GM19099 (cell line): ENCODE measurements around the gene ZBTB1.

Experiments
- POLR2A ChIP-seq: IDR thresholded peaks from 3 replicates; pipeline ENCODE4 v1.6.1; 2011; ENCODE audit warnings: low read depth; ENCODE audit not compliant: insufficient read length; ENCODE audit errors: extremely low read depth

The ZBTB1 gene

DNA sequence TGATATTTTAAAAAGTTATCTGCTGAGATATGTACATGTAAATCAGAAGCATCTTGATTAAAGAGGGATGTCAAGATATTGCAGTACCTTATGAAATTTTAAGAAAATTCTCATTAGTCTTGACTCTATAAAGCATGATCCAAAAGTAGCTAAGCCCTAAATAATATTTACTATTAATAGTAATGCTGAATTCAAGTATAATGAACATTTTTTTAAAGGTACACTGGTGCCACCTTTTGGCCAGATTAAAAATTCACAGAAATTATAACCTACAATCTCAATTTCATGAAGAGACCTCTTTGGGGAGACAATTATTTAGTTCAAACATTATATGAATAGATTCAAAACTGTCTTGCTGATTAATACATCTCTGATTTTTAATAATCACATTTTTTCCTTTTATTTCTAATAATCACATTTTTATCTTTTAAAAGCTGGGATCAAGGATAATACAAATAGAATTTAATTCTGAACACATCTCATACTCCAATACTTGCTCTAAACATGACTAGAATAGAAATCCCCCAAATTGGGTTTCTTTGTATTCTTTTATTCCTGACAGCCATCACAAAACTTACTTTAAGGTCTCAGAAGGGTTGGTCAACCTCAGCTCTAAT is 25.8 kb upstream of the ZBTB1 start:
- no peak for TF ChIP-seq POLR2A

DNA sequence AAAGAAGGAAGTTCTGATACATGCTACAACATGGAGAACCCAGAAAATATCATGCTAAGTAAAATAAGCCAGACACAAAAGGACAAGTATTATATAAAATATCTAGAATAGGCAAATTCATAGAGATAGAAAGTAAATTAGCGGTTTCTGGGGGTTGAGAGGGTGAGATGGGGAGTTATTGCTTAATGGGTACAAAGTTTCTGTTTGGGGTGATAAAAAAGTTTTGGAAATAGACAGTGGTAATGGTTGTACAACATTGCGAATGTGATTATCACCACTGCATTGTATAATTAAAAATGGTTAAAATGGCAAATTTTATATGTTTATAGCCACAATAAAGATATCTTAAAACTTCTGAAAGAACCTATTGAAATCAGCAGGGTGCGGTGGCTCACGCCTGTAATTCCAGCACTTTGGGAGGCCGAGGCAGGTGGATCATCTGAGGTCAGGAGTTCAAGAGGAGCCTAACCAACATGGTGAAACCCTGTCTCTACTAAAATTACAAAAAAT is 15.9 kb upstream of the ZBTB1 start:
- TF ChIP-seq POLR2A = no peak

DNA sequence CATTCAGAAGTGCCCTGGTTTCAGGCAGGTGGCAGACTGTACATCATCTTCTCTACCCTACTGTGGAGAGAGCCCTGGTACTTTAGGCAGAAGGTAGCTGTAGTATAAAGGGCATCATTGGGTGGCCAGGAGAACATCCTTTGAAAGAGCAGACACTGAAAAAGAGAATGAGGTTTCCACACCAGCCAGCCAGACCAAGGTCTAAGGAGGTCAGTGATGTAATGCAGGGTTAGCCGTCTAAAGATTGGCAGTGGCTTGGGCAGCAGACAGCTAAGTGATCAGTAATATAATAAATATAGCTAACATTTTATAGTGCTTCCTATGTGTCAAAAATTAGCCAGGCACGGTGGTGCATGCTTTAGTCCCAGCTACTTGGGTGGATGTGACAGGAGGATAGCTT is 12.9 kb upstream of the ZBTB1 start:
- TF ChIP-seq POLR2A = no peak

DNA sequence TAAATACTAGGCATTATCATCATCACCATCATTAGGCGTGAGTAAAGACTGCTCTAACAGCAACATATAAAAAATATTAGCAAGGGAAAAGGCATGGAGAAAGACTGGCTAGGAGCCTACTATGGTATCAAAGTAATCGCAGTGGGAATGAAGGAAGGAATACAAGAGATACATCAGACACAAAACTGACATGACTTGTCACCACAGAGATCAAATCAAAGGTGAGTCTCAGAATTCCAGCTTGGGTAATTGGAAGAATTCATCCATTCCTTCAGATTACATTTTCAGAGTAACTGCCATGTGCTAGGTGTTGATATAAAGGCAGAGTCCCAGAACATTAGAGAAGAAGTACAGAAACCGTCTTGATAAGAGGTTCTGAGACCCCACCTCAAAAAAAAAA is 11.1 kb upstream of the ZBTB1 start:
- no peak for TF ChIP-seq POLR2A

DNA sequence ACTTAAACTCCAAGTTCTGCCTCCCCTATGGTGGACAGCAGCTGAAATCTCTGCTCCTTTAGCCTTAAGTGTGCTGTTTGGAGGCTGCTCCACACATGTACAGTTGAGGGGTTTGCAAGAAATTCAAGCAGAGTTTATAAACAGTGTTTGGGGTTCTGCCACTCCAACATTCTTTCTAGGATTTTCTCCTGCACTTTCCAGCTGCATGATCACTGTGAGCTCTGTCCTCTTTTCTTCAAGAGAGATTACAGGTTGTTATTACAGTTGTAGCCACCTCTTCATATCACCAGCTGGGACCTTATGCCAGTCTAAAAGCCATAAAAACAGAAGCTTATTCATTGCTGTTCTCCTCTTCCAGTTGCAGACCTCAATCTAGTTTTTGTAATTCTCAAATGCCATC is 9.3 kb upstream of the ZBTB1 start:
- TF ChIP-seq POLR2A = no peak

DNA sequence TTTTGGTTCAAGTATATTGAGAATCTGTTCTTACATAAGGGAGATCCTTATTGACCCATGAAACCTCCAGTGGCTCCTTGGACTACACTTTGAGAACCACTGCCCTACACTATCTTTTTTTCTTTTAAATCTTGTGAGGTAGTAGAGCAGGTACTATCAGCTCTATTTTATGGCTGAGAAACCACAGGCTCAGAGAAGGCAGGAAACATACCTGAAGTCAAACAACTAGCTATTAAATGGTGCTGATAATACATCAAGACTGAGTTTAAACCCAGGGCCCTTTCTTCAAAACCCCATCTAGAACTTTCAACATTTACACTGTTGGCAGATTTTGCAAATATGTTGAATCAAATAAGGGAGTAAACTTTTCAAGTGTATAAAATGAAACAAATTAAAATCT is 7.8 kb upstream of the ZBTB1 start:
- no peak for TF ChIP-seq POLR2A

DNA sequence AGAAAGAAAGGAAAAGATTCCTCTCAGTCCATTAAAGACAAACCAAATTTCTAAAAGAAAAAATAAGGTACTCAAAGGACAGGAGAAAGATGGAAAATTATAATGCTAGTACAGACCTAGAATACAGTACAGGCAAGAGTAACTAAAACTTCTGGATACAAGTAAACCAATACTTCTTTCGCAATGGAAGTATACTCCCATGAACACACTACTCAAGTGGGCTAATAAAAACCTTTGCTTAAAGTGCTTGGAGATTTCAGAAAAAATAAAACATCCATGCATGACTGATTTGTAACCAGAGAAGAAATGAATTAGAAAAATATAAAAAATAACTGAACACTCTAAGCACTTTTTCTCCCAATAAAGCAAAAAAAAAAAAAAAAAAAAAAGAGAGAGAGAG is 4.5 kb upstream of the ZBTB1 start:
- no peak for TF ChIP-seq POLR2A

DNA sequence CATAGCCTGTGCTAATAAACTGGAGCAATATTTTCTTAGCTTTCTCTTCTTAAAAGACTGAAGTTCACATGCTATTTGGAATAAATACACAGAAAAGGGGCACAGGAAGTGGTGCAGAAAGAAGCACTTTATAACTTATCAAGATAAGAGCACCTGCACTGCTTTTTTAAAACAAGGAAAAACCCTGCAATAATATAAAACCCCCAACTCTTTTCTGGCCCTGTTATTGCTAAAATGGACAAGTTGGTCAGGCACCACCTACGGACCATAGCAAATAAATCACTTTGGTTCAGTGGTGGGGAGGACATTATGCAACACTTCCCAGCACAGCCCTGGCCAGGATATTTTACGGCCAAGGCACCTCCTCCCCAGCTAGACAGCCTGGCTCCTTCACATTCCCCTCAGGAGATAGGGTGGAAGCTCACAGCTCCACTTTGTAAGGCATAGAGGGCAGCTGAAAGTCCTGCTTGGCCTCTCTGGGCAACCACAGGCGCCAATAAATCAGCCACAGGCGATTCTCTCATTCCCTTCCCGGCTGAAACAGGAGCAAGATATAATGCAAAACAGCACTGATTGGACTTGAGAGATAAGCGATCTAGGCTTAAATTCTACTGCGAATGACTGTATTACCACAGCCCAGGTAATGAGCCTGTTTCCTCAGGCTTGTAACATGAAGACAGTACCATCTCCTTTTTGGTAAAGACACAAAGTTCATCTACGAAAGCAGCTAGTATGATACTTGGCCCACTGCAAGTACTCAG is 3.0 kb upstream of the ZBTB1 start:
- no peak for TF ChIP-seq POLR2A

DNA sequence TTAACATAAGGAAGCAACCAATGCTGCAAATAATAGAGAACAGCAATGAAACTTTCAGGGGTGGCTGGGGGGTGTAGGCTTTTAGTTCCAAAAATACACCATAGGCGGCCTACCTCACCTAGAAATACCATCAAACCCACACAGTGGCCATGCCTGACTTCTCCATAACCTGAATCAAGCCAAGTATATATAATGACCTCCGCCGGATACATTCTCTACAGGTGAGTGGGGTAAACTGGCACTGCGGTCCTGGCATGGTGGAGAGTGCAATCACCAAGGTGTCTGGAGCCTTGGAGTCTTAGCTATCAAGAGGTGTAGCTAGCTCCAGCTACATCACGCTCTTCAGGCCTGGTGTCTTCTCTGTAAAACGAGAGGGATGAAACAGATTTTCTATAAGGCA is 2.1 kb upstream of the ZBTB1 start:
- no peak for TF ChIP-seq POLR2A

DNA sequence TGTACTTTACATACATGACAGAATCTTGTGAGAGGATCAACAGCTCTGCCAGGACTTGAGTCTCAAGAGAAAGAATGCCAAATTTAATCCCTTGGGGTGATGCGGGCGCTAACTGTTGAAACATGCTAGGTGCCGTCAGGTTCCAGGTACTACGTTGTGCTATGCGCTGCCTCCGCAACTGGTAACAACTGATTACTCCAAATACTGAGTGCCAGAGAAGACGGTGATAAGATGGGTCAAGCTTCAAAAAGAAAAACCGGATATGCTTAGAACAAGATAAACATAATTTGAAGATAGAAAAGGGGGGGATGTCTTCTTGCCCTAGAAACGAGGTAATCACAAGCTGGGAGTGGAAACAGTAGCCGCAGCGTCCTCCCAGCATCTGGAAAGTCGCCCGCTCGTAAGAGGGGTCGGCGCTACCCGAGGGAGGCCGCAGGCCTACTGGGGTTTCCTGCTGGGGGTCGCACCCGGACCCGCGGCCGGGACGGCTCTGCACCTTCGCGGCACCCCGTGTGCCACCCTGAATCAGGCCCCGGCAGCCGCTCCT is 1.6 kb upstream of the ZBTB1 start:
- TF ChIP-seq POLR2A = no peak

DNA sequence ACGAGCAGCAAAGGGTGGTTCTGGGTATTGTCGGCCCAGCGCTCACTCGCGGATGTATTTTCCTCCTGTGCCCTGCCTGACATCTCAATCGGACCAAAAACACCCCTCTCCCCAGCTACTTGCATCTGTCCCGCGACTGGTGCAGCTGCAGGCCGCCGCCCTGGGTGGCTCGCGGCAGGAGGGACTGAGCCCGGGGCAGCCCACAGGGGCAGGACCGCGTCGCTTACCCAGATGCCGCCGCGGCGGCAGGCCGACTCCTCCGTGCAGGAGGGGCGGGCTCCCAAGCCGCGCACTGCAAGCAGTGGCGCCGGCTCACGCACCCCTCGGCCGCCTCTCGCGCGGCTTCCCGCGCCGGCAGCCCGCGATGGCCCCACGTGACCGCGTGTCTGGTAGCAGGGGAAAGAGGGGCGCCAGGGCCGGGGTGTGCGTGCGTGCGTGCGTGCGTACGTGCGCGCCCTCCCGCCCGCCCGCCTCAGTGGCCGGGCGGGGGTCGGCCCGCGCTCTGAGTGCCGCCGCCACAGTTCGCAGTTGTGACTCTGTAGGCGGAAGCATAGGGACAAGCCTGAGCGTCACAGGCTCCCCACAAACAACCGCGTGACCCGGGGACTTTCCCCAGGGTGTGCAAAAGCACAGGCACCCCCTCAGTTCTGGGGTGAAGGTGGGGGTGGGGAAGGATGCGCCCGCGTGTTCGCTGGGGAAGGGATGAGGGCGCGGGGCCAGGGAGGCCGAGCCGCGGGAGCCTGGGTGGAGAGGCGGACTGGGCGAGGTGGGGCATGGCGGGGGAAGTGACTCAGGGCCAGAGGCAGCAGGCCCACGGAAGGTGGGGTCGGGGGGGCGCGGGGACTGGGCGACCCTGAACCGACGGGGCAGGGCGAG is 898 bp upstream of the ZBTB1 start, which contains the start of gene ZBTB25:
Gene ZBTB25 (minus strand): TSS at position 405 of the 876 bp plus-strand sequence. CDS start 13,305 bp downstream, outside the sequence.
- peak; percentile 74 for TF ChIP-seq POLR2A

DNA sequence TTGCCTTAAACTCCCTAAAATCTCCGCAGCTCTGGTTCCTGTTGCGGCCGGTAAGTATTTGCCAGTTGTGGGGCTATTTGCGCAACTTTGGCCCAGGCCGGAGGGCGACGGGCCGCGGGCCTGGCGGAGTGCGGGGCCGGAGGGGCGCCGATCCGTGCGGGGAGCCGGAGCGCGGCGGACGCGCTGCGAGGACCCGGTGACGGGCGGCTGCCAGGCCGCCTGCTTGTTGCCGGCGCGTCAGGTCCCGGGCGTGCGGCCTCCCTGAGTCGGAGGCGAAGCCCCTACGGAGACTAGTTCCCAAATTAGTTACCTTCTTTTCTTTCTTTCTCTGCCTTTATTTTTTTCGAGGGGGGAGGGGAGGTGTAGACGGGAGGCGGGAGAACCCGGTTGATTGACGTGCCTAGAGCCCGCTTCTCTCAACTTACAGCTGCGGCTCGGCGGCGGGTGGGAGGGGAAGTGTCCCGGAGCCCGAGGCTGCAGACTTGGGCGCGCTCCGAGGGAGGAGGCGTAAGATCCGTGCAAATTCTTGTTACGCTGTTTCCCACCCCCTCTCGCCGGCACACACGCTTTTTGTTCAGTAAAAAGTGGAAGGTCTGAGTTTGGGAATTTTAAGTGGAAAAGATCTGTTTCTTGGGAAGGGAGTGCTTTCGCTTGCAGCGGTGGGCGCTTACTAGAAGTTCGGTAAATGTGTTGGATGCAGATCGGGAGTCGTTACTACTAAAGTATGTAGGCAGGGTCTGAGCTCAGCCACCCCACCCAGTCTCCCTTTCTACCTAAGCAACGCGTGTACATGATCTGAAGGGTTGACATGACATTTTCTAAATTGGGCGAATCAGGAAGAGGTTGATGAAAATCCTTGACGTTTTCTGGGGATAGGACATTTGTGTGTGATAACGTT is 576 bp downstream of the ZBTB1 start:
- peak; percentile 49 for TF ChIP-seq POLR2A

DNA sequence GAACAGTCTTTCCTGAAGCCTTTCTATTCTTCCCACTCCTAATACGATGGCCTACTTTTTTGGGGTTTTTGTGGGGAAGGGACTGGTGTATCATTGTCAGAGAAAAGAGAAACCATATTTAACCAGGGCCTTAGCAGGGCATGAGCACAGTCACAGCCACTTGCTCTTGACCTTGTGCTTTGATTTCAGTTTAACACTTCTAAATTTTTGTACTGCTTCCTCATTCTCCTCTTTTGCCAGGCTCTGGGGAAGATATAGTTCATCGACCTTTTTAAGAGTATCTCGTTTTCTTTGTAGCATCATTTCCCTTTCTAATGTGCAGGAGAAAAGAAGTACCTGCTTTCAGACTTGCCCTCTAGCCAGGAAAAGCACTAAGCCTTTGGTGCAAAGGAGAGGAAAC is 2.2 kb downstream of the ZBTB1 start:
- TF ChIP-seq POLR2A = no peak
